GM20000 (cell line): ENCODE results near the gene CORIN.

Experiments used
- DNase-seq: peaks from one replicate; pipeline ENCODE4 v3.0.0; 2012; ENCODE audit warnings: low spot score
- CTCF ChIP-seq: IDR thresholded peaks from 2 replicates; pipeline ENCODE4 v1.5.1; 2012; ENCODE audit warnings: mild to moderate bottlenecking, control low read depth; ENCODE audit errors: extremely low read depth, missing control alignments

The CORIN gene

GRCh38 chr4:47842985-47843384, 5.1 kb upstream of the CORIN start:
- no peak for DNase-seq
- TF ChIP-seq CTCF, result no peak

- no peak for TF ChIP-seq CTCF
- DNase-seq, result no peak
These were observed 2.4 kb upstream of the CORIN start for GRCh38 chr4:47840291-47840690.

- peak; percentile 24 for TF ChIP-seq CTCF
- peak; percentile 55 for DNase-seq
These were observed 1.4 kb upstream of the CORIN start for GRCh38 chr4:47839259-47839658.

- no peak for DNase-seq
- no peak for TF ChIP-seq CTCF
These were observed 578 bp upstream of the CORIN start for GRCh38 chr4:47838445-47838844.

- peak; percentile 2 for TF ChIP-seq CTCF
- peak; percentile 43 for DNase-seq
These were observed 566 bp downstream of the CORIN start for GRCh38 chr4:47837094-47837907.

- TF ChIP-seq CTCF, result peak; percentile 84
- peak; percentile 72 for DNase-seq
These were observed 1.2 kb downstream of the CORIN start for GRCh38 chr4:47836641-47837093.

GRCh38 chr4:47835494-47835893, 2.4 kb downstream of the CORIN start:
- TF ChIP-seq CTCF, result no peak
- DNase-seq, result no peak
